Lower leg skin (tissue), 3 donors: ENCODE results near the gene KPNA1.

Source experiments
- POLR2A ChIP-seq, 2 donors: fragments of 450-650 bp; IDR thresholded peaks; one replicate each; pipeline ENCODE4 v1.6.1; 2016 to 2017; ENCODE audit warnings: antibody characterized with exemption in 2 of 2, mild to moderate bottlenecking in 1 of 2, moderate library complexity in 1 of 2
- TF ChIP-seq, protein P1 (sequence below), 3 donors: fragments of 450-650 bp; IDR thresholded peaks; one replicate each; pipeline ENCODE4 v1.5.1; 2016; ENCODE audit warnings: antibody characterized with exemption in 3 of 3, mild to moderate bottlenecking in 3 of 3, moderate library complexity in 2 of 3

GRCh38 chr3:122533480-122533879 lies 18.7 kb upstream of the KPNA1 start:
- TF ChIP-seq, protein P1, sequence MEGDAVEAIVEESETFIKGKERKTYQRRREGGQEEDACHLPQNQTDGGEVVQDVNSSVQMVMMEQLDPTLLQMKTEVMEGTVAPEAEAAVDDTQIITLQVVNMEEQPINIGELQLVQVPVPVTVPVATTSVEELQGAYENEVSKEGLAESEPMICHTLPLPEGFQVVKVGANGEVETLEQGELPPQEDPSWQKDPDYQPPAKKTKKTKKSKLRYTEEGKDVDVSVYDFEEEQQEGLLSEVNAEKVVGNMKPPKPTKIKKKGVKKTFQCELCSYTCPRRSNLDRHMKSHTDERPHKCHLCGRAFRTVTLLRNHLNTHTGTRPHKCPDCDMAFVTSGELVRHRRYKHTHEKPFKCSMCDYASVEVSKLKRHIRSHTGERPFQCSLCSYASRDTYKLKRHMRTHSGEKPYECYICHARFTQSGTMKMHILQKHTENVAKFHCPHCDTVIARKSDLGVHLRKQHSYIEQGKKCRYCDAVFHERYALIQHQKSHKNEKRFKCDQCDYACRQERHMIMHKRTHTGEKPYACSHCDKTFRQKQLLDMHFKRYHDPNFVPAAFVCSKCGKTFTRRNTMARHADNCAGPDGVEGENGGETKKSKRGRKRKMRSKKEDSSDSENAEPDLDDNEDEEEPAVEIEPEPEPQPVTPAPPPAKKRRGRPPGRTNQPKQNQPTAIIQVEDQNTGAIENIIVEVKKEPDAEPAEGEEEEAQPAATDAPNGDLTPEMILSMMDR (IDR thresholded peaks at IDR 0.05) = no peak
- no peak for TF ChIP-seq POLR2A (IDR thresholded peaks at IDR 0.05)
